Measurements from ENCODE around the gene RPS15. TPM values are rescaled to one million over a fixed set of nuclear protein-coding genes. Genes with fewer than 3 reads are reported as not detected.

RPS15 gene
- total RNA-seq: 1,137 and 1,164 TPM in 2 replicates

- intact Hi-C loops (cut with micrococcal nuclease): loop anchor here (1.0 to 2.0 kb wide), 8 partner anchors 31 to 641 kb away; partner anchors contain the start of genes C19orf25, CIRBP, DAZAP1 and NDUFS7
Measured at GRCh38 chr19:1438035-1438932, at the start of gene RPS15. RPS15 (plus strand) TSS chr19:1438396; CDS start chr19:1438426, 30 bp downstream.

GRCh38 chr19:1388637-1389026 lies 49.6 kb upstream of the RPS15 start:
- intact Hi-C loops (cut with micrococcal nuclease): no loop called here

GRCh38 chr19:1389033-1389940 lies 48.9 kb upstream of the RPS15 start:
- intact Hi-C loops (cut with micrococcal nuclease): no loop called here

- intact Hi-C loops (cut with micrococcal nuclease): no loop called here
Measured at GRCh38 chr19:1390890-1391423, 47.2 kb upstream of the RPS15 start.

- intact Hi-C loops (cut with micrococcal nuclease): no loop called here
Measured at GRCh38 chr19:1392407-1392806, 45.8 kb upstream of the RPS15 start.

GRCh38 chr19:1392939-1393530 lies 45.2 kb upstream of the RPS15 start:
- intact Hi-C loops (cut with micrococcal nuclease): no loop called here

- intact Hi-C loops (cut with micrococcal nuclease): no loop called here
Measured at GRCh38 chr19:1393841-1394240, 44.4 kb upstream of the RPS15 start.

GRCh38 chr19:1394252-1395193 lies 43.7 kb upstream of the RPS15 start:
- intact Hi-C loops (cut with micrococcal nuclease): no loop called here

- intact Hi-C loops (cut with micrococcal nuclease): no loop called here
Measured at GRCh38 chr19:1395194-1396018, 42.8 kb upstream of the RPS15 start.

- intact Hi-C loops (cut with micrococcal nuclease): no loop called here
Measured at GRCh38 chr19:1396019-1396767, 42.0 kb upstream of the RPS15 start.

- intact Hi-C loops (cut with micrococcal nuclease): no loop called here
Measured at GRCh38 chr19:1396768-1397679, 41.2 kb upstream of the RPS15 start.

- intact Hi-C loops (cut with micrococcal nuclease): no loop called here
Measured at GRCh38 chr19:1397838-1398237, 40.4 kb upstream of the RPS15 start.

GRCh38 chr19:1399079-1399478 lies 39.1 kb upstream of the RPS15 start:
- intact Hi-C loops (cut with micrococcal nuclease): no loop called here

- intact Hi-C loops (cut with micrococcal nuclease): no loop called here
Measured at GRCh38 chr19:1399745-1400144, 38.5 kb upstream of the RPS15 start.

- intact Hi-C loops (cut with micrococcal nuclease): no loop called here
Measured at GRCh38 chr19:1400281-1401137, 37.7 kb upstream of the RPS15 start.

- intact Hi-C loops (cut with micrococcal nuclease): no loop called here
Measured at GRCh38 chr19:1401138-1401888, 36.9 kb upstream of the RPS15 start, which contains the start of gene GAMT. GAMT (minus strand) TSS chr19:1401542; CDS start chr19:1401476, 66 bp downstream.

Data from T-helper 1 cell treated with Interleukin-12 subunit alpha and Interleukin-12 subunit beta and Interleukin-4 antibody, amounts not matched to agents 30 ng/mL and 1 ng/mL, for 36 hours (primary cell).